Measurements from ENCODE around the gene SRSF2.
"Not testable (repeated sequence)": the region's sequence is repeated elsewhere in the genome, so short reads cannot be mapped to it uniquely, and the experiment has no call there.

The SRSF2 gene

DNA sequence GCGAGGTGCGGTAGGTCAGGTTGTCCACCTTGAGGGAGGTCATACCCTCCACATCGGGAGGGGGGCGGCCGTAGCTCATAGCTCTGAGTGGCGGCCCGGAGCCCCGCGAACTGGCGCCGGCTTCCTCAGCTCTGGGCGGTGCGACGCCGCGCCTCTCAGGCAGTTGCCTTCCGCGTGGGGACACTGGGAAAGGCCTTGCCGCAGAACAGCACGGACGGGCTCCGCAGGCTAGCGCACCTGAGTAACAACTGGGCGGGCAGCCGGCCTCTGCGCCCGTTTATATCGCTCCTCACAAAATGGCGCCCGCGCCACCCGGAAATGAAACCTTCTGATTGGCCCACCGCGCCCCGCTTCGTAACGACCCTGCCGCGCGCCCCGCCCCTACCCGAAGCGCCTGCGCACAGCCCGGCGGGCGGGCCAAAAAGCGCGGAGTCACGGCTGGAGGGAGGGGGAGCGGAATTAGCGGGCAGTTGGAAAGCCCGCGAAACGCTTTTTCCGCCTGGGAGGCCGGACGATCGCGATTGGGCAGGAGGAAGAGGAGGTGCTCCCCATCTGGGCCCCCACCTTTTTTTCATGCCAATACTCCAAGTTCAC lies at the start of gene SRSF2:
Gene SRSF2, minus strand, starts transcription at position 250 of the 594 bp plus-strand sequence. Its CDS starts 171 bp downstream, at position 79.
- peak; percentile 97 for DNase-seq (ENCODE audit: low spot score)

- peak; percentile 16 for DNase-seq (ENCODE audit: low spot score)
Measured at GRCh38 chr17:76784926-76785325, 47.8 kb upstream of the SRSF2 start.

- no peak for DNase-seq (ENCODE audit: low spot score)
Measured at GRCh38 chr17:76783146-76783545, 46.0 kb upstream of the SRSF2 start.

GRCh38 chr17:76781056-76781982 lies 44.2 kb upstream of the SRSF2 start:
- no peak for DNase-seq (ENCODE audit: low spot score)

DNA sequence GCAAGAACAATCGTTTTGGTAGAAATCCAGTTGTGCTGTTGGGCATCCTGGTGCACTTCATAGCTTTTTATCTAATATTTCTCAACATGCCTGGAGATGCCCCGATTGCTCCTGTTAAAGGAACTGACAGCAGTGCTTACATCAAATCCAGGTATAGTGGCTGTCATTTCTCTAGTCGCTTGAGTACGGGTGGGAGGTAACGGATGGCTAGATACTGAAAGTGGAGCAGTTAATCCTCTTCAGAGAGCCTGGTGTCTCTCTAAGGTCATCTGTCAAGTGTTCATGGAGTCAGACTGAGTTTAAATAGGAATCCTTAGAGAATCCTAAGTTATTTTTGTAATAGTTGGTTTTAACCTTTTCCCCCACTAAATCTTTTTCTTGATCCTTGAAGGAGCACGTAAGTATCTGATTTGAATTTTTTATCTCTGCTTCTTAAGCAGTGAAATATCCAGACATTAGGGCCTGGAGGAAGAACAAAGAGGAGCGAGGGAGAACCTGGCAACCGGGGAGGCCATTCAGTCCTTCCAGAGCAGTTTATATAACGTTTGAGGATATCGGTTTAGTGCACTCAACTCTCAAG lies 38.0 kb upstream of the SRSF2 start:
- no peak for DNase-seq (ENCODE audit: low spot score)

GRCh38 chr17:76772842-76773525 lies 35.9 kb upstream of the SRSF2 start:
- peak; percentile 79 for DNase-seq (ENCODE audit: low spot score)

- DNase-seq (ENCODE audit: low spot score), result no peak
Measured at GRCh38 chr17:76758570-76758969, 21.4 kb upstream of the SRSF2 start.

GRCh38 chr17:76757256-76757655 lies 20.1 kb upstream of the SRSF2 start:
- DNase-seq (ENCODE audit: low spot score), result no peak

- DNase-seq (ENCODE audit: low spot score), result no peak
Measured at GRCh38 chr17:76755285-76755684, 18.2 kb upstream of the SRSF2 start.

GRCh38 chr17:76753061-76753961 lies 16.2 kb upstream of the SRSF2 start:
- no peak for DNase-seq (ENCODE audit: low spot score)

- no peak for DNase-seq (ENCODE audit: low spot score)
Measured at GRCh38 chr17:76752006-76752405, 14.9 kb upstream of the SRSF2 start.

DNA sequence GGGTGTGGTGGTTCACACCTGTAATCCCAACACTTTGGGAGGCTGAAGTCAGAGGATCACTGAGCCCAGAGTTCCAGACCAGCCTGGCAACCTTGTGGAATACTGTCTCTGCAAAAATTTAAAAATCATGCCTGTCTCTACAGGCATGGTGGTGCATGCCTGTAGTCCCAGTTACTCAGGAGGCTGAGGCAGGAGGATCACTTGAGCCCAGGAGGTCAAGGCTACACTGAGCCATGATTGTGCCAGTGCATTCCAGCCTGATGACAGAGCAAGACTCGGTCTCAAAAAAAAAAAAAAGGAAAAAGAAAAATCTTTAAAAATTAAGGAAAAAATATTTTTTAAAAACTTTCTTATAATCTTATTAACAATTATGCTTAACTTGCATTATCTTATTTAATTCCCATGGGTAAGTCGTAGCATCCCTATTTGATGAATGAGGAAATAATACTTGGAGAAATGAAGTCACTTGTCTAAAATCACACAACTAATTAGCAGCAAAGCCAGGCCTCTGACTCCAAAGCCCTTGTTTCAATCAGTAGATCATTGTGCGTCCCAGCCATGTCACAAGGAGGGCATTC lies 14.4 kb upstream of the SRSF2 start:
- no peak for DNase-seq (ENCODE audit: low spot score)

GRCh38 chr17:76748657-76749056 lies 11.5 kb upstream of the SRSF2 start:
- DNase-seq (ENCODE audit: low spot score), result no peak

DNA sequence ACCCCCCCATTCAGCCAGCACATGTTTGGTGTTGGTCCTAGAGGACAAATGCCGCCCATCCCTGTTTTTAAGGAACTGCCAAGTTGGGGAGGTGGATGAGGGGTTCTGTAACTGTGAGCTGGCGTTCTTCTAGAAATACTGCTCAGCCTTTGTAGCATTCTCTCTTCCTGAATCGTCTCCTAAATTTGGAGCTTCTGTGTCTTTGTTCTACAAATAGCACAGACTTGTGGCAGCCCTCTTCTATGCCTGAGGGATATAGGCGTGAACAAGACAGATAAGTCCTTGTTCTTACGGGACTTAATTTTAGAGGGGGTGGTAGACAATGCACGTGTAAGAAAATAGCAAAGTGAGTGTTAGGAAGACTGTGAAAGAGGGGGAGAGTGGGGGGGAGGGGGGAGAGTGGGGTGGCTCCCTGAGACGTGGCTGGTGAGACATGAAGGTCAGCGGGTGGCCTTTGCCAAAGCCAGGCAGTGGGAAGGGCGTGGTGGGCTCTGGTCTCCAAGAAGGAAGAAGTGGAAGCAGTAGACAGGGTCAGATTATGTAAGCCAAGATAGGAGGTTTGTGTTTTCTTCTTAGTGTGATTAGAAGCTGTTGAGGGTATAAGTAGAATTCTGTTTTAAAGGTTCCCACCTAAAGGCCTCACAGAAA lies 10.7 kb upstream of the SRSF2 start:
- no peak for DNase-seq (ENCODE audit: low spot score)

DNA sequence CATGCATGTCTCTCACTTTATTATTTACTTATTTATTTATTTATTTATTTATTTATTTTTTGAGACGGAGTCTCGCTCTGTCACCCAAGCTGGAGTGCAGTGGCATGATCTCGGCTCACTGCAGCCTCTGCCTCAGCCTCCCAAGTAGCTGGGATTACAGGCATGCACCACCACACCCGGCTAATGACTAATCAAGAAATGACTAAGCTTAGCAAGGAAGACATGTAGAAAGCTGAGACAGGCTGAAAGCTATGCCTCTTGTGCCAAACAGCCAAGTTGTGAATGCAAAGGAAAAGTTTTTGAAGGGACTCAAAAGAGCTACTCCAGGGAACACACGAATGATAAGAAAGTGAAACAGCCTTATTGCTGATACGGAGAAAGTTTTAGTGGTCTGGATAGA lies 8.7 kb upstream of the SRSF2 start:
- not testable (repeated sequence) for DNase-seq (ENCODE audit: low spot score)

- DNase-seq (ENCODE audit: low spot score), result no peak
Measured at GRCh38 chr17:76744747-76745146, 7.6 kb upstream of the SRSF2 start.

DNA sequence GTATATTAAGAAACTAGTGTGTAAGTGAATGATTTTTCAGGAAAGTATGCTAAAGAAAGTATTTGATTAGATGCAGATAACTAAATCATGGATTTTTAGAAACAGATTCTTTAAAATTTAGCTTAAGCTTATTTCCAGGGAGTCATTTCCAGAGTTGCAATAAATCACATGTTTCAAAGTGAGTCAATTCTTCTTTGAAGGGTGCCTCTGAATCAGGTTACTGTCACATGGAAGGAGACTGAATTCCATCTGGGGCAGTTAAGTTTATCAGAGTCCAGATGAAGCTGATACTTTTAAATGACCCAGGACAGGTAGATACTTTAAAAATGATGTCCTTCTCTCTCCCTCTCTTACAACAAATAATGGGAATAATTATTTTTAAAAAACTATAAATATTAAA lies 5.8 kb upstream of the SRSF2 start:
- no peak for DNase-seq (ENCODE audit: low spot score)

DNA sequence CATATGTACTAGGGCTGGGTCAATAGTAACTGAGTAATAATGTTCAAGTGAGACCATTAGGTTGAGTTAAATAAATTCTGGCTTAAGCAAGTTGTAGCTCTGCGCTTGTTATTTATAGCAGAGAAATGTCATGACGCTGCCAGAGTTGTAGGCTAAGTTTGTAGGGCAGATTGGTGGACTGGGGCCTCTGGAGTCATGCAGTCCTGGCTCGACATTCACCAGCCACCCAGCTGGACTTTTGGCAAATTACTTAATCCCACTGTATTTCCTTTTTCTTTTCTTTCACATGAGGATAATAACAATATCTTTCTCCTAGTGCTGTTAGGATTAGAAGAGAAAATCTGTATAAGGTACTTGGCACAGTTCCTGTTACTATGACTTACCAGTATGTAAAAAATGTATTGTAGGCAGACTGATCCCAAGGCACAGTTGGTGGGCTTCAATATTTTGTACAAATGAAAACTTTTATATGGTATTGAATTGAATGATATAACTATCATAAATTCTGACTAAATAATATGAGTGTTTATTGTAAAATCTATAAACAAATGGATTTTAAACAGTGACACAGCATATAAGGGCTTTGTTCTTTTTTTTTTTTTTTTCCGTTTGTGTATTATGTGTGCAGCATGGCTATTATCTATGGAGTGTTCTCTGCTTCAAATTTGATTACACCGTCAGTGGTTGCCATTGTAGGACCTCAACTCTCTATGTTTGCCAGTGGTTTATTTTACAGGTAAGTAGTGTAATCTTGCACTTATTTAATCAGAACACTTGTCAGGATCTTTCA lies 3.4 kb upstream of the SRSF2 start:
- no peak for DNase-seq (ENCODE audit: low spot score)

- not testable (repeated sequence) for DNase-seq (ENCODE audit: low spot score)
Measured at GRCh38 chr17:76739568-76740115, 2.5 kb upstream of the SRSF2 start.

Data from kidney capillary endothelial cell (primary cell).